Karpas-422 (cell line): ENCODE results near the gene CCDC9. TPM values are rescaled to one million over a fixed set of nuclear protein-coding genes. Genes with fewer than 3 reads are reported as not detected.

ENCODE experiments used
- DNase-seq: peaks from one replicate; pipeline ENCODE4 v3.0.0-alpha.2; 2015
- H2AFZ ChIP-seq: fragments of 200-600 bp; sonication (generic); 2 replicates; pipeline ENCODE4 v1.6.1; 2014; ENCODE audit warnings: antibody characterized with exemption, low read length, mixed read lengths
- H3K27ac ChIP-seq: fragments of 200-600 bp; sonication (generic); 2 replicates; pipeline ENCODE4 v1.5.1; 2014; ENCODE audit warnings: mild to moderate bottlenecking, low read length, moderate library complexity
- H3K27me3 ChIP-seq: fragments of 200-600 bp; sonication (generic); 2 replicates; pipeline ENCODE4 v1.6.1; 2014; ENCODE audit warnings: low read length, mixed read lengths
- H3K36me3 ChIP-seq: fragments of 200-600 bp; sonication (generic); 2 replicates; pipeline ENCODE4 v1.6.1; 2014; ENCODE audit warnings: low read length, mixed read lengths; ENCODE audit not compliant: insufficient read depth
- H3K4me1 ChIP-seq: fragments of 200-600 bp; sonication (generic); 2 replicates; pipeline ENCODE4 v1.6.1; 2014; ENCODE audit warnings: mild to moderate bottlenecking, low read length, mixed read lengths
- H3K4me2 ChIP-seq: fragments of 200-600 bp; sonication (generic); 2 replicates; pipeline ENCODE4 v1.6.1; 2014; ENCODE audit warnings: low read length, low read depth, mild to moderate bottlenecking; ENCODE audit not compliant: poor library complexity, severe bottlenecking
- H3K4me3 ChIP-seq: fragments of 200-600 bp; sonication (generic); 2 replicates; pipeline ENCODE4 v1.5.1; 2014; ENCODE audit warnings: mild to moderate bottlenecking, antibody characterized with exemption, low read length, mixed read lengths
- H3K79me2 ChIP-seq: fragments of 200-600 bp; sonication (generic); 2 replicates; pipeline ENCODE4 v1.6.1; 2014; ENCODE audit warnings: mild to moderate bottlenecking, low read length, mixed read lengths
- H3K9ac ChIP-seq: fragments of 200-600 bp; sonication (generic); 2 replicates; pipeline ENCODE4 v1.6.0; 2014; ENCODE audit warnings: low read length
- H3K9me2 ChIP-seq: fragments of 200-600 bp; sonication (generic), shearing (Covaris generic); replicated peaks from 2 replicates; pipeline ENCODE4 v1.6.0; 2014; ENCODE audit warnings: mild to moderate bottlenecking, low read length, moderate library complexity; ENCODE audit not compliant: insufficient read depth
- H3K9me3 ChIP-seq: fragments of 300-700, 200-600 bp; sonication (generic); 2 replicates; pipeline ENCODE4 v1.6.1; 2014; ENCODE audit warnings: low read length, mixed read lengths
- H4K20me1 ChIP-seq: fragments of 200-600 bp; sonication (generic); 2 replicates; pipeline ENCODE4 v1.6.1; 2014; ENCODE audit warnings: mild to moderate bottlenecking, antibody characterized with exemption, low read length, low read depth; ENCODE audit not compliant: insufficient read depth
- small RNA-seq: library from RNA; depleted of rRNA; stranded (forward); fragments of <200 nt; gene quantifications from one replicate; pipeline ENCODE3, GENCODE V24; 2014
- total RNA-seq: library from RNA; depleted of rRNA; stranded (reverse); fragments of >200 nt; shearing (Covaris generic); gene quantifications from 2 replicates; pipeline ENCODE4 v1.2.3, GENCODE V29; 2014; ENCODE audit warnings: low replicate concordance; rRNA removed

CCDC9 gene
- total RNA-seq, 1 experiment from 2014 or later = 2.2 TPM

GRCh38 chr19:47316513-47316912 lies 60.2 kb downstream of the CCDC9 start:
- H3K4me2 ChIP-seq = no peak overlapping the region
- peaks cover 5% of the 10 kb centered on the region for H3K4me1 ChIP-seq
- H3K79me2 ChIP-seq = no peaks in the 10 kb centered on the region
- H3K27ac ChIP-seq = no peak overlapping the region
- H3K36me3 ChIP-seq = no peaks in the 10 kb centered on the region
- no peak for DNase-seq
- no peak overlapping the region for H2AFZ ChIP-seq
- H4K20me1 ChIP-seq = no peaks in the 10 kb centered on the region
- H3K9ac ChIP-seq = no peak overlapping the region
- no peaks in the 10 kb centered on the region for H3K9me3 ChIP-seq
- no peak overlapping the region for H3K4me3 ChIP-seq
- no peaks in the 10 kb centered on the region for H3K9me2 ChIP-seq
- no peaks in the 10 kb centered on the region for H3K27me3 ChIP-seq

GRCh38 chr19:47319923-47320871 lies 63.9 kb downstream of the CCDC9 start:
- Histone ChIP-seq H4K20me1 (no peaks in the 10 kb centered on the region), H3K4me3 (no peak overlapping the region), H3K79me2 (no peaks in the 10 kb centered on the region), H3K27me3 (no peaks in the 10 kb centered on the region), H3K9me2 (no peaks in the 10 kb centered on the region), H2AFZ (no peak overlapping the region), H3K9me3 (no peaks in the 10 kb centered on the region), H3K36me3 (no peaks in the 10 kb centered on the region), H3K9ac (no peak overlapping the region), H3K27ac (no peak overlapping the region), H3K4me1 (peaks cover 5% of the 10 kb centered on the region), H3K4me2 (no peak overlapping the region)
- no peak for DNase-seq

Small RNAs within 50 kb of the gene (small RNA-seq; reads per million reads assigned to genes)
- not detected for gene MIR3190

Other genes with a start within 250 kb of the CCDC9 start
- 4.8 and 5.7 TPM in 2 replicates for gene NPAS1, start 236.7 kb upstream of the CCDC9 start, total RNA-seq
- gene TMEM160, start 207.9 kb upstream of the CCDC9 start, total RNA-seq = 35.8 and 67.5 TPM in 2 replicates
- gene ZC3H4, start 142.7 kb upstream of the CCDC9 start, total RNA-seq = 13.0 and 29.4 TPM in 2 replicates
- 47.5 and 83.0 TPM in 2 replicates for gene SAE1, start 125.7 kb upstream of the CCDC9 start, total RNA-seq
- gene BBC3, start 25.3 kb upstream of the CCDC9 start, total RNA-seq = 4.0 and 8.9 TPM in 2 replicates
- 4.6 and 8.4 TPM in 2 replicates for gene INAFM1, start 18.4 kb downstream of the CCDC9 start, total RNA-seq
- 0.11 and 0.41 TPM in 2 replicates for gene C5AR1, start 53.3 kb downstream of the CCDC9 start, total RNA-seq
- 1.1 TPM in 1 of 2 replicates, not detected in the other for gene C5AR2, start 75.7 kb downstream of the CCDC9 start, total RNA-seq
- gene DHX34, start 92.8 kb downstream of the CCDC9 start, total RNA-seq = 17.4 and 41.5 TPM in 2 replicates
- gene MEIS3, start 163.0 kb downstream of the CCDC9 start, total RNA-seq = 3.3 and 11.2 TPM in 2 replicates
- gene SLC8A2, start 215.4 kb downstream of the CCDC9 start, total RNA-seq = 0.22 TPM in 1 of 2 replicates, not detected in the other
- 6.2 and 11.1 TPM in 2 replicates for gene KPTN, start 227.7 kb downstream of the CCDC9 start, total RNA-seq